Activated naive CD8-positive, alpha-beta T cell treated with anti-CD3 and anti-CD28 coated beads, Interleukin-2, amount 50 U/mL, for 24 hours (primary cell): ENCODE results near the gene SRGAP2B.
"Not testable (repeated sequence)": the region's sequence is repeated elsewhere in the genome, so short reads cannot be mapped to it uniquely, and the experiment has no call there.

ENCODE experiments used
- ATAC-seq: fragments of 150-1000 bp; cut with Tn5 transposase; one replicate; pipeline ENCODE4 v1.10.0; 2021
- DNase-seq: peaks from one replicate; pipeline ENCODE4 v3.0.0; 2021
- H3K27ac Mint-ChIP-seq: one replicate; pipeline ENCODE4 v1.8.0; 2021; ENCODE audit warnings: mild to moderate bottlenecking, mixed read lengths
- H3K27me3 Mint-ChIP-seq: one replicate; pipeline ENCODE4 v1.8.0; 2021; ENCODE audit warnings: mixed read lengths
- H3K36me3 Mint-ChIP-seq: one replicate; pipeline ENCODE4 v1.8.0; 2021; ENCODE audit warnings: low read depth, mixed read lengths
- H3K4me1 Mint-ChIP-seq: one replicate; pipeline ENCODE4 v1.8.0; 2021; ENCODE audit warnings: mixed read lengths
- H3K4me3 Mint-ChIP-seq: one replicate; pipeline ENCODE4 v1.8.0; 2021; ENCODE audit warnings: mild to moderate bottlenecking, moderate library complexity, mixed read lengths
- H3K9me3 Mint-ChIP-seq: one replicate; pipeline ENCODE4 v1.8.0; 2021; ENCODE audit warnings: mixed read lengths

SRGAP2B gene

GRCh38 chr1:145095284-145096057 is at the start of gene SRGAP2B, which contains the start of gene FAM72D:
SRGAP2B (minus strand) TSS chr1:145095328; CDS start chr1:145092901, 2,427 bp downstream.
FAM72D (plus strand) TSS chr1:145095974; CDS start chr1:145096848, 874 bp downstream.
- H3K9me3 Mint-ChIP-seq, H3K27ac Mint-ChIP-seq: not testable (repeated sequence)

GRCh38 chr1:145144264-145144913 is 49.3 kb upstream of the SRGAP2B start:
- H3K4me1 Mint-ChIP-seq, H3K9me3 Mint-ChIP-seq, ATAC-seq, H3K36me3 Mint-ChIP-seq, H3K27ac Mint-ChIP-seq, H3K27me3 Mint-ChIP-seq, H3K4me3 Mint-ChIP-seq, DNase-seq: not testable (repeated sequence)

More at GRCh38 chr1:145095284-145096057, at the start of gene SRGAP2B, which contains the start of gene FAM72D:
- DNase-seq, H3K36me3 Mint-ChIP-seq, H3K27me3 Mint-ChIP-seq, H3K4me1 Mint-ChIP-seq: not testable (repeated sequence)
- peak; percentile 88 for ATAC-seq
- H3K4me3 Mint-ChIP-seq = peak within 1 kb of the TSS; percentile 61

GRCh38 chr1:145140549-145140948 is 45.4 kb upstream of the SRGAP2B start:
- H3K27me3 Mint-ChIP-seq, H3K36me3 Mint-ChIP-seq, H3K4me3 Mint-ChIP-seq, DNase-seq, H3K4me1 Mint-ChIP-seq, ATAC-seq, H3K9me3 Mint-ChIP-seq, H3K27ac Mint-ChIP-seq: not testable (repeated sequence)

GRCh38 chr1:145134476-145134875 is 39.3 kb upstream of the SRGAP2B start:
- ATAC-seq, H3K27me3 Mint-ChIP-seq, H3K4me1 Mint-ChIP-seq, H3K4me3 Mint-ChIP-seq, H3K9me3 Mint-ChIP-seq, DNase-seq, H3K36me3 Mint-ChIP-seq, H3K27ac Mint-ChIP-seq: not testable (repeated sequence)

- H3K9me3 Mint-ChIP-seq, H3K36me3 Mint-ChIP-seq, H3K4me1 Mint-ChIP-seq, H3K4me3 Mint-ChIP-seq, H3K27ac Mint-ChIP-seq, ATAC-seq, H3K27me3 Mint-ChIP-seq: not testable (repeated sequence)
- peak; percentile 1 for DNase-seq
These were observed 33.8 kb upstream of the SRGAP2B start for GRCh38 chr1:145128697-145129469.

GRCh38 chr1:145127144-145127543 is 32.0 kb upstream of the SRGAP2B start:
- not testable (repeated sequence) for H3K4me3 Mint-ChIP-seq, ATAC-seq, H3K9me3 Mint-ChIP-seq, H3K4me1 Mint-ChIP-seq, H3K27ac Mint-ChIP-seq, H3K27me3 Mint-ChIP-seq, H3K36me3 Mint-ChIP-seq, DNase-seq

- H3K36me3 Mint-ChIP-seq, H3K9me3 Mint-ChIP-seq, H3K27me3 Mint-ChIP-seq, H3K27ac Mint-ChIP-seq, H3K4me3 Mint-ChIP-seq, DNase-seq, H3K4me1 Mint-ChIP-seq, ATAC-seq: not testable (repeated sequence)
These were observed 30.0 kb upstream of the SRGAP2B start for GRCh38 chr1:145125112-145125511.

GRCh38 chr1:145123992-145124641 is 29.0 kb upstream of the SRGAP2B start:
- H3K36me3 Mint-ChIP-seq, H3K27me3 Mint-ChIP-seq, DNase-seq, H3K27ac Mint-ChIP-seq, H3K4me3 Mint-ChIP-seq, H3K9me3 Mint-ChIP-seq, H3K4me1 Mint-ChIP-seq, ATAC-seq: not testable (repeated sequence)

GRCh38 chr1:145123062-145123395 is 27.9 kb upstream of the SRGAP2B start:
- H3K4me3 Mint-ChIP-seq, H3K4me1 Mint-ChIP-seq: not testable (repeated sequence)

GRCh38 chr1:145122344-145123061 is 27.4 kb upstream of the SRGAP2B start:
- peak; percentile 66 for ATAC-seq
- H3K27me3 Mint-ChIP-seq, H3K9me3 Mint-ChIP-seq, H3K27ac Mint-ChIP-seq, DNase-seq, H3K36me3 Mint-ChIP-seq, H3K4me1 Mint-ChIP-seq, H3K4me3 Mint-ChIP-seq: not testable (repeated sequence)

More at GRCh38 chr1:145123062-145123395, 27.9 kb upstream of the SRGAP2B start:
- not testable (repeated sequence) for DNase-seq, H3K27ac Mint-ChIP-seq, H3K27me3 Mint-ChIP-seq, ATAC-seq, H3K9me3 Mint-ChIP-seq, H3K36me3 Mint-ChIP-seq

- H3K9me3 Mint-ChIP-seq, ATAC-seq, DNase-seq, H3K4me1 Mint-ChIP-seq, H3K27me3 Mint-ChIP-seq, H3K27ac Mint-ChIP-seq, H3K4me3 Mint-ChIP-seq, H3K36me3 Mint-ChIP-seq: not testable (repeated sequence)
These were observed 24.7 kb upstream of the SRGAP2B start for GRCh38 chr1:145119842-145120241.

- not testable (repeated sequence) for H3K4me1 Mint-ChIP-seq, DNase-seq, H3K27ac Mint-ChIP-seq, H3K27me3 Mint-ChIP-seq, H3K36me3 Mint-ChIP-seq, H3K9me3 Mint-ChIP-seq, H3K4me3 Mint-ChIP-seq
- peak; percentile 76 for ATAC-seq
These were observed 20.7 kb upstream of the SRGAP2B start for GRCh38 chr1:145115587-145116493.

- not testable (repeated sequence) for H3K27me3 Mint-ChIP-seq, ATAC-seq, H3K36me3 Mint-ChIP-seq, H3K4me1 Mint-ChIP-seq, H3K27ac Mint-ChIP-seq, DNase-seq, H3K9me3 Mint-ChIP-seq, H3K4me3 Mint-ChIP-seq
These were observed 19.5 kb upstream of the SRGAP2B start for GRCh38 chr1:145114560-145115057.
